ENCODE results near the gene FOLR1.

Gene FOLR1

GRCh38 chr11:72236083-72236697, 44.2 kb downstream of the FOLR1 start:
- no peaks in the 10 kb centered on the region for H3K27me3 ChIP-seq (ENCODE audit: insufficient read depth, low read length, poor library complexity)
- no peak overlapping the region for H2AFZ ChIP-seq (ENCODE audit: low read depth, low read length)
- no peak for TF ChIP-seq EZH2 (IDR thresholded peaks at IDR 0.05; ENCODE audit: borderline replicate concordance, low read depth, low read length, severe bottlenecking)
- TF ChIP-seq CTCF (IDR thresholded peaks at IDR 0.05; ENCODE audit: borderline replicate concordance, extremely low read depth, low read length, poor library complexity, severe bottlenecking) = no peak
- H3K9ac ChIP-seq (ENCODE audit: low read depth, low read length) = no peak overlapping the region
- peaks cover 73% of the 10 kb centered on the region for H3K36me3 ChIP-seq (ENCODE audit: insufficient read depth, low read length)
- H3K9me3 ChIP-seq (ENCODE audit: insufficient read depth, low read length, severe bottlenecking) = no peaks in the 10 kb centered on the region
- peaks cover 17% of the 10 kb centered on the region for H4K20me1 ChIP-seq (ENCODE audit: insufficient read depth, low read length)
- no peak for ATAC-seq (ENCODE audit: insufficient read depth, low read depth)
- H3K27ac ChIP-seq (ENCODE audit: low read length) = no peak overlapping the region
- H3K4me2 ChIP-seq (ENCODE audit: insufficient read depth, low read length) = no peak overlapping the region
- DNase-seq = no peak
- H3K4me1 ChIP-seq (ENCODE audit: insufficient read depth, low read length) = no peaks in the 10 kb centered on the region
- no peaks in the 10 kb centered on the region for H3K79me2 ChIP-seq (ENCODE audit: insufficient read depth, low read length)
- H3K4me3 ChIP-seq (ENCODE audit: low read depth in 1 of 2, low read length in 2 of 2) = no peak overlapping the region

- Histone ChIP-seq H4K20me1 (ENCODE audit: insufficient read depth, low read length) (peaks cover 16% of the 10 kb centered on the region), H3K79me2 (ENCODE audit: insufficient read depth, low read length) (no peaks in the 10 kb centered on the region), H3K4me2 (ENCODE audit: insufficient read depth, low read length) (no peak overlapping the region), H3K9ac (ENCODE audit: low read depth, low read length) (no peak overlapping the region), H3K36me3 (ENCODE audit: insufficient read depth, low read length) (peaks cover 68% of the 10 kb centered on the region), H3K9me3 (ENCODE audit: insufficient read depth, low read length, severe bottlenecking) (no peaks in the 10 kb centered on the region), H2AFZ (ENCODE audit: low read depth, low read length) (no peak overlapping the region), H3K4me1 (ENCODE audit: insufficient read depth, low read length) (no peaks in the 10 kb centered on the region), H3K27ac (ENCODE audit: low read length) (no peak overlapping the region), H3K4me3 (ENCODE audit: low read depth in 1 of 2, low read length in 2 of 2) (no peak overlapping the region), H3K27me3 (ENCODE audit: insufficient read depth, low read length, poor library complexity) (no peaks in the 10 kb centered on the region)
- DNase-seq (no peak), ATAC-seq (ENCODE audit: insufficient read depth, low read depth) (no peak)
- TF ChIP-seq EZH2 (IDR thresholded peaks at IDR 0.05; ENCODE audit: borderline replicate concordance, low read depth, low read length, severe bottlenecking) (no peak), CTCF (IDR thresholded peaks at IDR 0.05; ENCODE audit: borderline replicate concordance, extremely low read depth, low read length, poor library complexity, severe bottlenecking) (no peak)
Observed at GRCh38 chr11:72236774-72237111, 44.8 kb downstream of the FOLR1 start.

- Histone ChIP-seq H3K9me3 (ENCODE audit: insufficient read depth, low read length, severe bottlenecking) (no peaks in the 10 kb centered on the region), H3K27ac (ENCODE audit: low read length) (no peak overlapping the region), H3K79me2 (ENCODE audit: insufficient read depth, low read length) (no peaks in the 10 kb centered on the region), H3K9ac (ENCODE audit: low read depth, low read length) (no peak overlapping the region), H3K4me2 (ENCODE audit: insufficient read depth, low read length) (no peak overlapping the region), H4K20me1 (ENCODE audit: insufficient read depth, low read length) (peaks cover 16% of the 10 kb centered on the region), H3K27me3 (ENCODE audit: insufficient read depth, low read length, poor library complexity) (no peaks in the 10 kb centered on the region), H2AFZ (ENCODE audit: low read depth, low read length) (no peak overlapping the region), H3K4me3 (ENCODE audit: low read depth in 1 of 2, low read length in 2 of 2) (no peak overlapping the region), H3K36me3 (ENCODE audit: insufficient read depth, low read length) (peaks cover 62% of the 10 kb centered on the region), H3K4me1 (ENCODE audit: insufficient read depth, low read length) (no peaks in the 10 kb centered on the region)
- DNase-seq (no peak), ATAC-seq (ENCODE audit: insufficient read depth, low read depth) (no peak)
- TF ChIP-seq EZH2 (IDR thresholded peaks at IDR 0.05; ENCODE audit: borderline replicate concordance, low read depth, low read length, severe bottlenecking) (no peak), CTCF (IDR thresholded peaks at IDR 0.05; ENCODE audit: borderline replicate concordance, extremely low read depth, low read length, poor library complexity, severe bottlenecking) (no peak)
Observed at GRCh38 chr11:72237112-72237931, 45.4 kb downstream of the FOLR1 start.

Measured in DND-41 (cell line).